ENCODE measurements around the gene EPHB4.
A peak's percentile ranks its signal among the peaks of the same experiment; 100 is the strongest.
"Not testable (repeated sequence)": the region's sequence is repeated elsewhere in the genome, so short reads cannot be mapped to it uniquely, and the experiment has no call there.

Gene EPHB4

GRCh38 chr7:100819586-100819985 lies 7.7 kb downstream of the EPHB4 start:
- DNase-seq: no peak

GRCh38 chr7:100818825-100819224 lies 8.5 kb downstream of the EPHB4 start:
- DNase-seq: no peak

GRCh38 chr7:100818366-100818765 lies 9.0 kb downstream of the EPHB4 start:
- DNase-seq: no peak

- DNase-seq: no peak
Observed at GRCh38 chr7:100817097-100817496, 10.2 kb downstream of the EPHB4 start.

GRCh38 chr7:100816515-100816914 lies 10.8 kb downstream of the EPHB4 start:
- DNase-seq: not testable (repeated sequence)

- DNase-seq: no peak
Observed at GRCh38 chr7:100812729-100813128, 14.6 kb downstream of the EPHB4 start.

- DNase-seq: no peak
Observed at GRCh38 chr7:100811480-100811879, 15.8 kb downstream of the EPHB4 start.

- DNase-seq: no peak
Observed at GRCh38 chr7:100808354-100808875, 18.9 kb downstream of the EPHB4 start.

GRCh38 chr7:100806883-100807282 lies 20.4 kb downstream of the EPHB4 start:
- not testable (repeated sequence) for DNase-seq

- no peak for DNase-seq
Observed at GRCh38 chr7:100806276-100806675, 21.0 kb downstream of the EPHB4 start.

- DNase-seq: no peak
Observed at GRCh38 chr7:100804681-100805431, 22.5 kb downstream of the EPHB4 start.

GRCh38 chr7:100803398-100804161 lies 23.7 kb downstream of the EPHB4 start:
- peak; percentile 87 for DNase-seq

- no peak for DNase-seq
Observed at GRCh38 chr7:100802951-100803350, 24.4 kb downstream of the EPHB4 start.

- peak; percentile 9 for DNase-seq
Observed at GRCh38 chr7:100801833-100802568, 25.3 kb downstream of the EPHB4 start.

- peak; percentile 5 for DNase-seq
Observed at GRCh38 chr7:100799037-100799896, 28.1 kb downstream of the EPHB4 start.

- DNase-seq: no peak
Observed at GRCh38 chr7:100794741-100795140, 32.6 kb downstream of the EPHB4 start.

- DNase-seq: no peak
Observed at GRCh38 chr7:100793806-100794660, 33.3 kb downstream of the EPHB4 start.

GRCh38 chr7:100791881-100792666 lies 35.2 kb downstream of the EPHB4 start:
- DNase-seq: no peak

GRCh38 chr7:100789055-100789454 lies 38.3 kb downstream of the EPHB4 start:
- no peak for DNase-seq

GRCh38 chr7:100786323-100786722 lies 41.0 kb downstream of the EPHB4 start:
- DNase-seq: no peak

Data from NCI-H526 treated with DMSO at 0.1 percent for 48 hours (cell line).